Measurements from ENCODE around the gene SUPT4H1. TPM values are rescaled to one million over a fixed set of nuclear protein-coding genes. Genes with fewer than 3 reads are reported as not detected.

SUPT4H1 gene
- total and polyA plus RNA-seq, 9 of the 15 experiments (the other 6 are each of a cell fraction or from before 2014, with no cell fraction given) = 62.1 to 320 (median 117) TPM

- no peak for TF ChIP-seq FOXO4 (CRISPR knock-in tag; IDR thresholded peaks at IDR 0.05)
- no peak for TF ChIP-seq RUNX1 (IDR thresholded peaks at IDR 0.05; ENCODE audit: low read depth)
- 0 out of 2 replicates have a peak, but pooled peaks have one; percentile 14 for TF ChIP-seq RBFOX2 (IDR thresholded peaks at IDR 0.05; ENCODE audit: low read depth, low read length)
- TF ChIP-seq NFATC3 (IDR thresholded peaks at IDR 0.05) = no peak
- peak; percentile 85 for TF ChIP-seq TEAD4 (IDR thresholded peaks at IDR 0.05; ENCODE audit: low read length)
- TF ChIP-seq TEAD4 (CRISPR knock-in tag; IDR thresholded peaks at IDR 0.05; ENCODE audit: borderline replicate concordance) = no peak
- TF ChIP-seq, protein P1, sequence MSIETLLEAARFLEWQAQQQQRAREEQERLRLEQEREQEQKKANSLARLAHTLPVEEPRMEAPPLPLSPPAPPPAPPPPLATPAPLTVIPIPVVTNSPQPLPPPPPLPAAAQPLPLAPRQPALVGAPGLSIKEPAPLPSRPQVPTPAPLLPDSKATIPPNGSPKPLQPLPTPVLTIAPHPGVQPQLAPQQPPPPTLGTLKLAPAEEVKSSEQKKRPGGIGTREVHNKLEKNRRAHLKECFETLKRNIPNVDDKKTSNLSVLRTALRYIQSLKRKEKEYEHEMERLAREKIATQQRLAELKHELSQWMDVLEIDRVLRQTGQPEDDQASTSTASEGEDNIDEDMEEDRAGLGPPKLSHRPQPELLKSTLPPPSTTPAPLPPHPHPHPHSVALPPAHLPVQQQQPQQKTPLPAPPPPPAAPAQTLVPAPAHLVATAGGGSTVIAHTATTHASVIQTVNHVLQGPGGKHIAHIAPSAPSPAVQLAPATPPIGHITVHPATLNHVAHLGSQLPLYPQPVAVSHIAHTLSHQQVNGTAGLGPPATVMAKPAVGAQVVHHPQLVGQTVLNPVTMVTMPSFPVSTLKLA (conservative IDR thresholded peaks at IDR 0.05) = peak; percentile 52 to 78; a peak in 3 of 4 replicates
- peak; percentile 60; the same call in 1 of the 2 replicates for TF ChIP-seq STAT5A (IDR thresholded peaks at IDR 0.05; ENCODE audit: borderline replicate concordance, low read length)
- TF ChIP-seq TAL1 (IDR thresholded peaks at IDR 0.05) = peak; percentile 85
- TF ChIP-seq CREB3L1 (IDR thresholded peaks at IDR 0.05; ENCODE audit: borderline replicate concordance, low read depth) = no peak
- peak; percentile 45; the same call in 1 of the 2 replicates for TF ChIP-seq L3MBTL2 (IDR thresholded peaks at IDR 0.05)
- no peak for TF ChIP-seq CTCFL (IDR thresholded peaks at IDR 0.05; ENCODE audit: borderline replicate concordance, insufficient read depth, low read depth, low read length, poor library complexity, severe bottlenecking)
- TF ChIP-seq ZNF174 (CRISPR knock-in tag; IDR thresholded peaks at IDR 0.05) = no peak
- TF ChIP-seq FOXK1 (CRISPR knock-in tag; IDR thresholded peaks at IDR 0.05; ENCODE audit: borderline replicate concordance) = no peak
- TF ChIP-seq NFIX (CRISPR knock-in tag; IDR thresholded peaks at IDR 0.05; ENCODE audit: low read depth) = no peak
- TF ChIP-seq NFE2L1 (tag; IDR thresholded peaks at IDR 0.05; ENCODE audit: borderline replicate concordance, low read depth) = no peak
- no peak for TF ChIP-seq POLR2H (tag; IDR thresholded peaks at IDR 0.05; ENCODE audit: low read depth)
- TF ChIP-seq MCM7 (IDR thresholded peaks at IDR 0.05) = no peak
- no peak for TF ChIP-seq ZFP1 (CRISPR knock-in tag; IDR thresholded peaks at IDR 0.05)
- no peak for TF ChIP-seq C11orf30 (IDR thresholded peaks at IDR 0.05; ENCODE audit: low read depth)
- TF ChIP-seq FUS (optimal IDR thresholded peaks at IDR 0.05; ENCODE audit: low read depth, low read length) = no peak
- no peak for TF ChIP-seq CCAR2 (IDR thresholded peaks at IDR 0.05; ENCODE audit: low read depth, low read length)
- peak; percentile 82 for TF ChIP-seq MTA2 (IDR thresholded peaks at IDR 0.05; ENCODE audit: low read depth)
- peak; percentile 62; the same call in 1 of the 2 replicates for TF ChIP-seq GATAD2B (IDR thresholded peaks at IDR 0.05; ENCODE audit: borderline replicate concordance)
Observed at GRCh38 chr17:58364270-58364942, 12.4 kb upstream of the SUPT4H1 start (continued).
